Stimulated activated effector memory CD8-positive, alpha-beta T cell treated with anti-CD3 and anti-CD28 coated beads, Interleukin-12 subunit alpha, Interleukin-12 subunit beta, amount 100 ng/mL, for 72 hours (primary cell): ENCODE measurements around the gene SUFU.
A peak's percentile ranks its signal among the peaks of the same experiment; 100 is the strongest.

Experiments used
- ATAC-seq: fragments of 150-1000 bp; cut with Tn5 transposase; 2 replicates; pipeline ENCODE4 v1.10.0; 2021
- DNase-seq, 2 donors: peaks; one replicate each; pipeline ENCODE4 v3.0.0; 2021 to 2022; ENCODE audit warnings: low spot score in 2 of 2
- H3K27ac Mint-ChIP-seq: one replicate; pipeline ENCODE4 v1.8.0; 2022; ENCODE audit warnings: mild to moderate bottlenecking, mixed read lengths
- H3K36me3 Mint-ChIP-seq: one replicate; pipeline ENCODE4 v1.8.0; 2022; ENCODE audit warnings: mild to moderate bottlenecking, mixed read lengths
- H3K4me1 Mint-ChIP-seq: one replicate; pipeline ENCODE4 v1.8.0; 2022; ENCODE audit warnings: mixed read lengths
- H3K4me3 Mint-ChIP-seq: one replicate; pipeline ENCODE4 v1.8.0; 2022; ENCODE audit warnings: mild to moderate bottlenecking, mixed read lengths
- H3K9me3 Mint-ChIP-seq: one replicate; pipeline ENCODE4 v1.8.0; 2022; ENCODE audit warnings: mixed read lengths

Gene SUFU

DNA sequence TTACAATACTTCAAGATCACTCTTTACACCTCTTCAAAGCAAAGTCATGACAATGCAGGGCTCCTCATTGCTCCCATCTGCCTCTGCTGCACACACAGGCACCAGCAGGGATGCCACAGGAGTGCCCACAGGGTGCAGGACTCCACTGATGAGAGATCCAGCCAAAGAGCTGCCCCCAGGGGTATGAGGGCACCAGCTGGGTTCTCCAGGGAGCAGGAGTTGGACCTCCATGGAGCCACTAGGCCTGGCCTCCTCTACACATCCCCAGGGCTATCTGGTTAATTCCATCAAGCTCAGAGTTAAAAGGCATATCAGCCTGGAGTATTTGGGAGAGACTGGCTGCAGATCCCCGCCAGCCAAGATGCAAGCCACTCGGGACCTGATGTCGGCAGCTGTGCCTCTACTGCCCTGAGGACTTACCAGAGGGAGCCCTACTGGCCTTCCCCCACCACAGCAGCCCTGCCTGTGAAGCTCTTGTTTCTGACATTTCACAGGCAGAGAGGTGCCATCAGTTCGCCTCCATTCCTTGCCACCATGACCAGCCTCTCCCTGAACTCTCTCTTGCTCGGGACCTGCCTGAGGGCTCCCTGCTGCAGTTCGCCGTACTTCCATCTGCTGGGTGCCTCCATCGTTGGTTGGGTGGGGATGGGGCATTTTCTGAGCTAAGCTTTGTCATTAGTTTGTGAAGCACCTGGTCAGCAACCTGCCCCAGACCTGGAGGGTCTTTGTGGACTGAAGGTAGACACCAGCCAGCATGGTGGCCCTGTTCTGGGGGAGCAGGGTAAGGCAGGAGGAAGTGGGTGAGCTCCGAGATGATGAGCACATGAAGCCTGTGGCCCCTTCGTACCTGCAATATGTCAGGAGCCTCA, 128.0 kb downstream of the SUFU start:
- H3K27ac Mint-ChIP-seq = peak overlapping the region; percentile 62
- H3K36me3 Mint-ChIP-seq = no peaks in the 10 kb centered on the region
- peaks cover 43% of the 10 kb centered on the region for H3K4me1 Mint-ChIP-seq
- ATAC-seq (no peak), DNase-seq (no peak)
- H3K4me3 Mint-ChIP-seq = peak overlapping the region; percentile 44
- H3K9me3 Mint-ChIP-seq = no peaks in the 10 kb centered on the region

DNA sequence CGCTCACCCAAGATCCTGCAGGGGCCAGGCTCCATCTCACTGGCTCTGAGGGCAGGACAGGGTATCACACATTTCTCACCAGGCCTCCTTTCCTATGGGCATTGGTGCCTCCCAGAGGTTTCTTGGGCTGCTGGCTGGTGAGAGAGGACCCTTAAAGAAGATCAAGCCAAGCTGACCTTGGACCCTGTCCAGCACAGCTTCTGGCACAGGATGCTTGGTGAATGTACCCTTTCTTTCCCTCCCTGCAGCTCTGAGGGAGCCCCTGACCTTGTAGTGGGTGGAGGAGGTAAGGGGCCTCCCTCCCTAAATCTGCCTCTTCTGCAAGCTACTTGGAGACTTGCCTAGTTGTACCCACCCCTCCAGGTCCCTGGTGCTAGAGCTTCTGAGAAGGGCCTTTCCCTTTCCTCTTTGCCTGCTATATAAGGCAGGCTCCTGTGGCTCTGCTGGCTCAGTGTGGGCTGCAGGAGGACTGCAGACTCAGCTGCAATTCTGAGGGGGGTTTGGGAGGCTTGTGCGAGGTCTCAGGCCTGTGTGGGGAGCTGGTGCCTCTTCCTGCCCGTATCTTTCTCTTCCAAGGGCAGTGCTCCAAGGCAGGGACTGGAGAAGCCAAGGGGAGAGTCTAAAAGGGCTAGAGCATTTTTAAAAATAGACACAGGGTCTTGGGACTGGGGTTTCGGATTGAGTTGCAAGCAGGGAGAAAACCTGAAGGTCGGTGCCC, 128.8 kb downstream of the SUFU start:
- Mint-ChIP-seq H3K4me1 (peaks cover 43% of the 10 kb centered on the region), H3K4me3 (peak overlapping the region; percentile 44)
- no peak for DNase-seq

DNA sequence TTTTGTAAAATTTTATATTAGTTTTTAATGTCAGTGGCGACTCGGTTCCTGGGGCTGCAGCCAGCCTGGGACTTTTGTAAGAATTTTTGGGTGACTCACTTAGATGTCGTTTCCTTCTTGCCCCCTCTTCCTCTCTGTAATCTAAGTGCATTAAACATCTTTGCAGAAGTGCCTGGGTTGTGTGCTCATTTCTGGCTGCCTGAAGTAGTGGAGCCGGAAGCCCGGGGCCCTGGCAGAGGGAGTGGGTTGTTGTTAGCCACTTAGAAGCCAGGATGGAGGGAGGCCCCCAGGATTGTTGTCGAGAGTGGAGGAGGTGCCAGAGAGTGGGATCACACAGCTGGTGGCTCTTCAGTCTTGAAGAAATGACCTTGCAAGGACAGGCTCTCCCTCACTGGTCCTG, 129.5 kb downstream of the SUFU start:
- ATAC-seq (peak; percentile 80), DNase-seq (no peak)
- peak overlapping the region; percentile 62 for H3K27ac Mint-ChIP-seq
- H3K4me3 Mint-ChIP-seq = peak overlapping the region; percentile 44
- peaks cover 43% of the 10 kb centered on the region for H3K4me1 Mint-ChIP-seq
- no peaks in the 10 kb centered on the region for H3K36me3 Mint-ChIP-seq
- H3K9me3 Mint-ChIP-seq = no peaks in the 10 kb centered on the region

More for the DNA sequence above, 128.8 kb downstream of the SUFU start:
- peak overlapping the region; percentile 62 for H3K27ac Mint-ChIP-seq
- H3K9me3 Mint-ChIP-seq = no peaks in the 10 kb centered on the region
- peak; percentile 36 for ATAC-seq
- H3K36me3 Mint-ChIP-seq = no peaks in the 10 kb centered on the region

DNA sequence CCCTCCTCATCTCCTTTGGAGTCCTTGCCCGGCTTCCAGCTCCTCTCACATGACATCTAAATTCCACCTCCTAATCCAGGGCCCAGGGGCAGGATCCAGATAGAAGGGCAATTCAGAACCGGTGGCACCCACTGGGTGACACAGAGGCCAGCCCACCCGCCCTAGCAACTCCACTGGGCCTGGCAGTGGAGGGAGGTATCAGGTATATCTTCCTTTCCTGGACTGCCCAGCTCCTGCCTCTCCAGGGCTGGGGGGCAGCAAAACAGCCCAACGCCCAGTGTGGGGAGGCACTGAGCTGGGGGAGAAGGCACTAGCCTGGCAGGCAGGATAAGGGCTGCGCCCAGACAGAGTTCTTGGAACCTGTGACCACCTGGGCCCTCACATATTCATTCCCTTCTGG, 130.1 kb downstream of the SUFU start:
- H3K4me3 Mint-ChIP-seq = peak overlapping the region; percentile 44
- H3K4me1 Mint-ChIP-seq = peaks cover 43% of the 10 kb centered on the region
- no peaks in the 10 kb centered on the region for H3K9me3 Mint-ChIP-seq
- ATAC-seq (no peak), DNase-seq (no peak)
- H3K27ac Mint-ChIP-seq = peak overlapping the region; percentile 62
- no peaks in the 10 kb centered on the region for H3K36me3 Mint-ChIP-seq

DNA sequence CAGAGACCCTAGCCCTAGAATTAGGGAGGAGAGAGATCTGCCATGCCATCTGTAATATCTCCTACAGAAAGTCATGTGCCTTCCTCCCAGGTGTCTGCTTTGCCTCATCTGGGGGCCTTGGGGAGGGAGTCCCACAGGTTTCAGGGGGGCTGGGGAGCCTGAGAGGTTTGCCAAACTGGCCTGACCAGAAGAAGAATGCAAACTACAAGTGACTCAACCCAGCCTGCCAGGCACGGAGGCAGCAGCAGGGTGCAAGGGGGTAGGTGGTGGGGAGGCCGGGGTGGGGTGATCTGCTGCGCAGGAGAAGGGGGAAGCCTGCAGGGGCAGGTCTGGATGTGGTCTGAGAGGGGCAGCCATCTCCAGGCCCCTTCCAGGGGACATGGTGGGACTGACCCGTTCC, 130.9 kb downstream of the SUFU start:
- H3K36me3 Mint-ChIP-seq = no peaks in the 10 kb centered on the region
- no peak overlapping the region for H3K4me3 Mint-ChIP-seq
- peaks cover 43% of the 10 kb centered on the region for H3K4me1 Mint-ChIP-seq
- peak overlapping the region; percentile 62 for H3K27ac Mint-ChIP-seq
- no peak for ATAC-seq
- H3K9me3 Mint-ChIP-seq = no peaks in the 10 kb centered on the region
- DNase-seq = no peak

DNA sequence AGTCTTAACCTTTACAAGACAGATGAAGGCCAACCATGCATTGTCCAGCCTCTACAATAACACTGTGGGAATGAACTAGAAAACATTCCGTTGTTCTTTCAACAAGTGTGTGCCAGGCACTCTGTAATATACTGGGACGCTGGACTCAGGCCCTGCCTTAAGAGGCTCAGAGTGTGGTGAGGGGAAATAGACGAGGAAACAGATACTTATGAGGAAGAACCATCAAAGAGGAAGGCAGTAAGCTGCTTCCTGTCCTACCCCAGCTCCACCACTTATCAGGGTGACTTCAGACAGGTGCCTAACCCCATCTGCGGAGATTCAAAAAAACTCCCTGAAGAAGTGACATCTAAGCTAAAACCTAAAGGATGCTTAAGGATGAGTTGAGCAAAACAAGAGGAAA, 131.6 kb downstream of the SUFU start:
- H3K4me1 Mint-ChIP-seq = peaks cover 43% of the 10 kb centered on the region
- no peak for DNase-seq
- no peaks in the 10 kb centered on the region for H3K36me3 Mint-ChIP-seq
- no peaks in the 10 kb centered on the region for H3K9me3 Mint-ChIP-seq
- ATAC-seq = peak; percentile 24
- H3K4me3 Mint-ChIP-seq = no peak overlapping the region
- no peak overlapping the region for H3K27ac Mint-ChIP-seq

DNA sequence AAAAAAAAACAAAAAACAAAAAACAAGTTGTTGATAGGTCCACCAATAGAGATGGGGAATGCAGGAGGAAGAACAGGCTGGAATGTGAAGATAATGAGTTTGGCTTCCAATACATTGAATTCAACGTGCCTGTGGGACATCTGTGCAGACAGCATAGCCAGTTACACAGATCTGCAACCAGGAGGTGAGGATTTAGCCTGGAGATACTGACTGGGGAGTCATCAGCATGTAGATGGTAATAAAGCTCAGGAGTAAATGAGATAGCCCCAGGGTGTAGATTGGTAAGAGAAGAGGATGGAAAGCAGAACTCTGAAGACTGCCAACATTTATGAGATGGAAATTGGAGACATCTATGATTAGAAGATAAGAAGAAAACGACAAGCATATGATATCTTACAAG, 135.8 kb downstream of the SUFU start:
- ATAC-seq (no peak), DNase-seq (no peak)
- H3K4me3 Mint-ChIP-seq = no peak overlapping the region
- peaks cover 18% of the 10 kb centered on the region for H3K4me1 Mint-ChIP-seq
- H3K36me3 Mint-ChIP-seq = peaks cover 12% of the 10 kb centered on the region
- H3K27ac Mint-ChIP-seq = no peak overlapping the region
- no peaks in the 10 kb centered on the region for H3K9me3 Mint-ChIP-seq

DNA sequence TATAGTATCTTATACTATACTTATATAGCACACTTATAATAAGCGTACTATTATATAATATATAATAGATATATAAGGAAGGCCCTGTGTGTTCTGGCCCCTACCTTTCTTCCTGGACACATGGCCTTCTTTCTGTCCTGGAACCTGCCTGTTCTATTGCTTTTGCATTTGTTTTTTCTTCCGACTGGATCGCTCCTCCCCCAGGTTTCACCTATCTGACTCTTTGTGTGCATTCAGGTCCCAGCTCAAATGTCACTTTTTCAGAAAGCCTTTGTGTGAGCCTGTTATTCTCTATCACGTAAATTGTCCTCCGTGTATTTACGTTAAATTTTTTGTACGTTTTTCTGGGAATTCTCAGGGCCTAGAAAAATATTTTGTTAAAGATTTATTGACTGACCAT, 137.6 kb downstream of the SUFU start:
- Mint-ChIP-seq H3K4me3 (peak overlapping the region; percentile 94), H3K9me3 (no peaks in the 10 kb centered on the region), H3K27ac (peak overlapping the region; percentile 89), H3K4me1 (peaks cover 16% of the 10 kb centered on the region), H3K36me3 (peaks cover 30% of the 10 kb centered on the region)
- no peak for DNase-seq
- no peak for ATAC-seq

DNA sequence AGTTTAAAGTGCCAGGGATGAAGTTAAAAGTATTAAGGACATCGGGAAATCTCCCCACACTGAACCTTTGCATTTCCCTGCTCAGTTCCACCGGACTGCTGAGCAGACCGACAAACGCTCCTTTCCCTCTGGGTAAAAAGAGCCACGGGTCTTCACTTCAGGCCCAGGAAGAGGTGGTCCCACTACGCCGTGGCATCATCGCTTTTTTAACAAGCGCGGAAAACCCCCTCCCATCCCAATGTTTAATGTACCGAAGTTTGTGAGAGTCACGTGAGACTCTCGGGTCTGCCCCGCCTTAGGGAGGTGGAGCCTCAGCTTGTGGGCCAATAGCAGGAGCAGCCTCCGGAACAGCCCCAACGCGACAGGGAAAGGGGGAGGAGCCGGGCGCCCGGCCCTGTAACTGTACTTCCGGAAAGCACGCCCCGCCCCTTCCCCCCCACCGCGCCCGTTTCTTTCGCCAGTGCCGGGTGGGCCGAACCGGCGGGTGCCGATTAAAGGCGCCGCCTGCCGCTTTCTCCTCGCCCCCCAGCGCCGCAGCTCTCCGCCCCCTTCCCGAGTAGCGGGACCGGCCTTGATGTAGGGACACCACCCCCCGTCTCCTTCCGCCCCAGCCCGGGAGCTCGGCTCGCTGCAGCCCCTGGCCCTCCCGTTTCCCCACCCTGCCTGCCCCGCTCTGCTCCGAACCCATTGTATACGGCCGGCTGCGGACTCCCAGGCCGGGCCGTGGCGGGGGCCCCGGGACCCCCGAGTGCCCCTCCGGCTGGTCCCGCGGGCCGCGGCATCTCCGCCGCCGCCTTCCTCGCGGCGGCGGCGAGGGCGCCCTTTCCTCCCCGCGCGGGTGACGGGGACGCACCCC, 138.3 kb downstream of the SUFU start:
- ATAC-seq = peak; percentile 70

DNA sequence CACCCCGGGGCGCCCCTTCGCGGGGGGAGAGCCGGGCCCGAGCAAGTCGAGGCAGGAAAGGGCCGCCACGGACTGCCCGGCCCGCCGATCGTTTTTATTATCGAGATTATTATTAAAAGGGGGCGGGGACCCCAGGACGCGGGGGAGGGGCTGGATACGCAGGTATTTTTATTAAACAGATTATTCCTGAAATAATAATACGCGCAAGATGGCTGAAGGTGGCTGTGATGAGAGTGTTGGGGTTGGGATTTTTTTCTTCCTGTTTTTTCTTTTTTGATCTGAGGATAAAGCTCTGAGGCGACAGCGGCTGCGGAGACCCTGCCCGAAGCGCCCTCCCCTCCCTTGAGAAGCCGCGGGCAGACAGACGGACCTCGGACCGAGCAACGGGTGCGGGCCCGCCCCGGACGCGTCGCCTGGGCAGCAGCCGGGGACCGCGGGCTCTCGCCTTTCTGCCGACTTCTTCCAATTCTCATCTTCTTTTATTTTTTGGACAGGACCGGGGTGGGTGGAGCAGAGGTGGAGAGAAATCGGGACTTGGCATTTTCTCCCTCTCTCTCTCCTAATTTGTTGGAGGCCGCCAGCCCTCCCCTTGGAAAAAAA, 139.1 kb downstream of the SUFU start:
- ATAC-seq (no peak), DNase-seq (no peak)
- Mint-ChIP-seq H3K4me1 (peaks cover 30% of the 10 kb centered on the region), H3K27ac (peak overlapping the region; percentile 89), H3K4me3 (peak overlapping the region; percentile 94), H3K9me3 (no peaks in the 10 kb centered on the region), H3K36me3 (peaks cover 45% of the 10 kb centered on the region)

More for the DNA sequence above, 138.3 kb downstream of the SUFU start:
- Mint-ChIP-seq H3K9me3 (no peaks in the 10 kb centered on the region), H3K4me1 (peaks cover 23% of the 10 kb centered on the region), H3K4me3 (peak overlapping the region; percentile 94), H3K36me3 (peaks cover 38% of the 10 kb centered on the region), H3K27ac (peak overlapping the region; percentile 89)
- peak; percentile 77 to 96 for DNase-seq

DNA sequence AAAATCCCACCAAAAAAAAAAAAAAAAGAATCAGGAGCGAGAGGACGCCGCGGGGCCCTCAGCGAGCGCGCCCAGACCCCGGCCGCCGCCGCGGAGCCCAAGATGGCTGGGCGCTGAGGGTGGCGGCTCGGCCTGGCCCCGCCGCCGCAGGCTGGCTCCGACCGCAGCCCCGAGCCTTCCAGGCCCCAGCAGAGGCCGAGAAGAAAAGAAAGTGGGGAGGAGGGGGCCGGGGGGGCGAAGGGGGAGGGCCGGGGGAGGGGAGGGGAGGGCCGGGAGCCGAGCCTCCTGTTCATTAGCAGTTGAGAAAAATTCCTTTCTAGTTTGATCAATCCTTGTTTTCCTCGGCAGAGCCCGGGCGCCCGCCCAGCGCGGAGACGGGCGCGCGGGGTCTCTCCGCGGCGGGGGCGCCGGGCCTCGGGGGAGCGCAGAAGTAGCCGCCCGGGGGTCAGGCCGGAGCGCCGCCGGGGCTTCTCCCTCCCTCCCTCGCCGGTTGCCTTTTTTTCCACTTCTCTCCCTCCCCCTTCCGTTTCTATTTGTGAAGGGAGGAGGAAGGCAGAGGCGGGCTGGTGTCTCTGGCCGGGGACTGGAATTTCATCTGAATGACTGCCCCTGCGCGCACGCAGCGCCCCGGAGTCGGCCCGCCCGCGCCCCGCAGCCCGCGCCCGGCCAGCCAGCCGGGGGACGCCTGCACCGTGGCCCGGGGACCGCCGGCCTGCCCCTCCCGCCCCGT, 139.7 kb downstream of the SUFU start:
- no peaks in the 10 kb centered on the region for H3K9me3 Mint-ChIP-seq
- DNase-seq = peak in 1 of 2 donors; percentile 85
- ATAC-seq = no peak
- H3K4me3 Mint-ChIP-seq = peak overlapping the region; percentile 94
- peaks cover 37% of the 10 kb centered on the region for H3K4me1 Mint-ChIP-seq
- H3K36me3 Mint-ChIP-seq = peaks cover 51% of the 10 kb centered on the region
- H3K27ac Mint-ChIP-seq = peak overlapping the region; percentile 89

DNA sequence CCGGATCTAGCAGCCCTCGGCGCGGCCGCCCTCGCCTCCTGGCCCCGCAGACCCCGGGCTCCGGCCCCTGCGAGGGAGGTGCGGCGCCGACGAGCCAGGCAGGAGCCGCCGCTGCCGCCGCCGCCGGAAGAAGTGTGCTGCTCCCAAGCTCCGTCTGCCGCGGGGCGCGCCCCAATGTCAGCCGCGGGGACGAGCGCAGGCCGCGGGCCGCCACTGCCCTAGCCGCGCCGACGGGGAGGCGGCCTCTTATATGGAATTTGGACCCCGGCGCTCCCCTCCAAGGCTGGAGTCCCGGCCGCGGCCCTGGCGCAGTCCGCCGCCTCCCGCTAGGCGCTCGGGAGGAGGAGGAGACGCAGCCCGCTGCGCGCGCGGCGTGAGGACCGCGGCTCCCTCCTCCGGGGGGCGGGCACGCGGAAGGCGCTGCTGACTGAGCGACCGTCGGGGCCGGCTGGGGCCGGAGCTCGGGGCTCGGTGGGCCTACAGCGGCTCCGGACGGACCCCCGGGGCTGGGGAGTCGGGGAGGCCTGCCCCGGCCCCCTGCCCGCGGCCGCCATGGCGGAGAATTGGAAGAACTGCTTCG, 140.4 kb downstream of the SUFU start, which contains the start of gene TRIM8:
TRIM8 (plus strand) TSS at position 414 of the 580 bp plus-strand sequence; CDS start at position 553, 139 bp downstream.
- Mint-ChIP-seq H3K9me3 (no peaks in the 10 kb centered on the region), H3K36me3 (peaks cover 58% of the 10 kb centered on the region), H3K4me3 (peak within 1 kb of the TSS; percentile 94), H3K4me1 (peaks cover 43% of the 10 kb centered on the region), H3K27ac (peak within 1 kb of the TSS; percentile 97)
- no peak for ATAC-seq
- DNase-seq = peak; percentile 56 to 85

DNA sequence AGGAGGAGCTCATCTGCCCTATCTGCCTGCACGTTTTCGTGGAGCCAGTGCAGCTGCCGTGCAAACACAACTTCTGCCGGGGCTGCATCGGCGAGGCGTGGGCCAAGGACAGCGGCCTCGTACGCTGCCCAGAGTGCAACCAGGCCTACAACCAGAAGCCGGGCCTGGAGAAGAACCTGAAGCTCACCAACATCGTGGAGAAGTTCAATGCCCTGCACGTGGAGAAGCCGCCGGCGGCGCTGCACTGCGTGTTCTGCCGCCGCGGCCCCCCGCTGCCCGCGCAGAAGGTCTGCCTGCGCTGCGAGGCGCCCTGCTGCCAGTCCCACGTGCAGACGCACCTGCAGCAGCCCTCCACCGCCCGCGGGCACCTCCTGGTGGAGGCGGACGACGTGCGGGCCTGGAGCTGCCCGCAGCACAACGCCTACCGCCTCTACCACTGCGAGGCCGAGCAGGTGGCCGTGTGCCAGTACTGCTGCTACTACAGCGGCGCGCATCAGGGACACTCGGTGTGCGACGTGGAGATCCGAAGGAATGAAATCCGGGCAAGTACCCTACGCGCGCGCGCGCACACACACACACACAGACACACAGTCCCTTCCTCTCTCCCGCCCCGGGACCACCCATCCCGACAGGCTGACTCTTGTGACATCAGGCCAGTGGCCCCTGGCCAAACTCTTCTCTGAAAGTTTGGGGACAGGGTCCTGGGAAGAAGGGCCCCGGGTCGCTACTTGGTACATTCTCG, 141.0 kb downstream of the SUFU start:
- Mint-ChIP-seq H3K4me3 (peak overlapping the region; percentile 94), H3K36me3 (peaks cover 65% of the 10 kb centered on the region), H3K4me1 (peaks cover 50% of the 10 kb centered on the region), H3K27ac (peak overlapping the region; percentile 97), H3K9me3 (no peaks in the 10 kb centered on the region)
- peak; percentile 55 to 86 for DNase-seq
- peak; percentile 22 for ATAC-seq
